WTC11 (cell line): ENCODE results near the gene PHC1. TPM values are rescaled to one million over a fixed set of nuclear protein-coding genes. Genes with fewer than 3 reads are reported as not detected.

Experiments
- ATAC-seq: fragments of 200-7000 bp; cut with Tn5 transposase; 2 replicates; pipeline ENCODE4 v1.10.0; 2021; ENCODE audit warnings: mild to moderate bottlenecking, moderate library complexity
- CTCF ChIA-PET: fragments of 300-600 bp; sonication (Branson Sonifier 250); formaldehyde crosslinking; loops from one replicate; lab custom pipeline; 2021; ENCODE audit warnings: antibody characterized with exemption; lab: Charles Lee
- POLR2A ChIA-PET: fragments of 350-600 bp; sonication (Branson Sonifier 250); formaldehyde crosslinking; loops from one replicate; lab custom pipeline; 2021; ENCODE audit warnings: antibody characterized with exemption; lab: Charles Lee
- DNase-seq: peaks from one replicate; pipeline ENCODE4 v3.0.0; 2021; ENCODE audit warnings: low spot score
- H3K27ac Mint-ChIP-seq: 2 replicates; pipeline ENCODE4 v1.8.0; 2021; ENCODE audit warnings: mixed read lengths
- H3K27me3 Mint-ChIP-seq: 2 replicates; pipeline ENCODE4 v1.8.0; 2021; ENCODE audit warnings: low read depth, mild to moderate bottlenecking, moderate library complexity, mixed read lengths
- H3K36me3 Mint-ChIP-seq: 2 replicates; pipeline ENCODE4 v1.8.0; 2021; ENCODE audit warnings: mixed read lengths
- H3K4me1 Mint-ChIP-seq: 2 replicates; pipeline ENCODE4 v1.8.0; 2022; ENCODE audit warnings: mixed read lengths
- H3K4me3 Mint-ChIP-seq: 2 replicates; pipeline ENCODE4 v1.8.0; 2021; ENCODE audit warnings: mild to moderate bottlenecking, moderate library complexity, mixed read lengths
- H3K9me3 Mint-ChIP-seq: 2 replicates; pipeline ENCODE4 v1.8.0; 2021; ENCODE audit warnings: mixed read lengths
- FOXJ3 ChIP-seq: sonication (generic); formaldehyde crosslinking; IDR thresholded peaks from 2 replicates; pipeline ENCODE4 v1.9.0; 2021; ENCODE audit warnings: missing genetic modification reagents, mild to moderate bottlenecking, borderline replicate concordance
- GRHL2 ChIP-seq: fragments of 250-450 bp; sonication (Bioruptor Pico); IDR thresholded peaks from 2 replicates; pipeline ENCODE4 v1.8.0; 2022; ENCODE audit warnings: mild to moderate bottlenecking, moderate library complexity; ENCODE audit not compliant: insufficient replicate concordance, severe bottlenecking
- NR1H2 ChIP-seq: sonication (generic); formaldehyde crosslinking; IDR thresholded peaks from 2 replicates; pipeline ENCODE4 v1.9.0; 2021; ENCODE audit warnings: mild to moderate bottlenecking, moderate library complexity, missing genetic modification reagents
- SMAD3 ChIP-seq: sonication (generic); formaldehyde crosslinking; IDR thresholded peaks from 2 replicates; pipeline ENCODE4 v1.8.0; 2022; ENCODE audit warnings: missing genetic modification reagents, mild to moderate bottlenecking, borderline replicate concordance
- TEAD4 ChIP-seq: sonication (generic); formaldehyde crosslinking; IDR thresholded peaks from 2 replicates; pipeline ENCODE4 v1.8.0; 2022; ENCODE audit warnings: mild to moderate bottlenecking, missing genetic modification reagents
- ZBTB21 ChIP-seq: sonication (generic); formaldehyde crosslinking; IDR thresholded peaks from 2 replicates; pipeline ENCODE4 v1.8.1; 2023; ENCODE audit warnings: mild to moderate bottlenecking, missing genetic modification reagents, borderline replicate concordance
- ZNF396 ChIP-seq: fragments of 250-450 bp; sonication (Bioruptor Pico); IDR thresholded peaks from 2 replicates; pipeline ENCODE4 v1.8.0; 2021; ENCODE audit warnings: mild to moderate bottlenecking, moderate library complexity, borderline replicate concordance
- ZNF423 ChIP-seq: fragments of 250-450 bp; sonication (Bioruptor Pico); IDR thresholded peaks from 2 replicates; pipeline ENCODE4 v2.1.2; 2022; ENCODE audit warnings: mild to moderate bottlenecking, moderate library complexity
- total RNA-seq: library from RNA; stranded (reverse); gene quantifications from 3 replicates; pipeline ENCODE4 v1.2.3, GENCODE V29; 2021
- TF ChIP-seq, protein P1 (sequence below): sonication (generic); formaldehyde crosslinking; IDR thresholded peaks from 2 replicates; pipeline ENCODE4 v1.8.1; 2023; ENCODE audit warnings: mild to moderate bottlenecking, missing genetic modification reagents, borderline replicate concordance
- TF ChIP-seq, protein P2 (sequence below): sonication (generic); formaldehyde crosslinking; IDR thresholded peaks from 2 replicates; pipeline ENCODE4 v1.8.1; 2023; ENCODE audit warnings: mild to moderate bottlenecking, missing genetic modification reagents, moderate library complexity
- TF ChIP-seq, protein P3 (sequence below): sonication (generic); formaldehyde crosslinking; IDR thresholded peaks from 2 replicates; pipeline ENCODE4 v1.8.0; 2023; ENCODE audit warnings: missing genetic modification reagents, mild to moderate bottlenecking, borderline replicate concordance
- TF ChIP-seq, protein P4 (sequence below): sonication (generic); formaldehyde crosslinking; IDR thresholded peaks from 2 replicates; pipeline ENCODE4 v1.8.0; 2022; ENCODE audit warnings: mild to moderate bottlenecking, missing genetic modification reagents
- TF ChIP-seq, protein P5 (sequence below): fragments of 250-450 bp; sonication (Bioruptor Pico); IDR thresholded peaks from 2 replicates; pipeline ENCODE4 v1.9.0; 2021; ENCODE audit warnings: mild to moderate bottlenecking
- TF ChIP-seq, protein P6 (sequence below): sonication (generic); formaldehyde crosslinking; IDR thresholded peaks from 2 replicates; pipeline ENCODE4 v1.8.0; 2022; ENCODE audit warnings: mild to moderate bottlenecking, missing genetic modification reagents

PHC1 gene
- total RNA-seq, 1 experiment from 2014 or later, result 733 TPM

DNA sequence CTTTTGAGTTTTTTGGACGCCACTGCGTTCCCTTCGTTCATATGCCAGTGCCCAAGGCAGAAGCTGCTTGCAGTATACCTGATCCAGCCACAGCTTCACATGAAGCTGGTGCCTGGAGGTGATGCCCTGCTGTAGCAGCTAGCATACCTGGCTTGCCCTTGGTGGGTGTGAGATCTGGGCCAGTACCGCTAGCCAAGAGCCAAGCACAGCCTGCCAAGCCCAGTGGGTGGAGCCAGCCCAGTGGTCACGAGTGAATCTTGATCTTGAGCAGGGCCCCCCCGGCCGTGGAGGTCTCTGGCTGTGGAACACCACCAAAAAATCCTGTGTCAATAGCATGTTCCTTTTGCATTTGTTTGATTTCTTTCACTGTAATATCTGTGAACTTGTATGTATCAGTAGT, 42.5 kb downstream of the PHC1 start (continued):
- TF ChIP-seq, protein P1, sequence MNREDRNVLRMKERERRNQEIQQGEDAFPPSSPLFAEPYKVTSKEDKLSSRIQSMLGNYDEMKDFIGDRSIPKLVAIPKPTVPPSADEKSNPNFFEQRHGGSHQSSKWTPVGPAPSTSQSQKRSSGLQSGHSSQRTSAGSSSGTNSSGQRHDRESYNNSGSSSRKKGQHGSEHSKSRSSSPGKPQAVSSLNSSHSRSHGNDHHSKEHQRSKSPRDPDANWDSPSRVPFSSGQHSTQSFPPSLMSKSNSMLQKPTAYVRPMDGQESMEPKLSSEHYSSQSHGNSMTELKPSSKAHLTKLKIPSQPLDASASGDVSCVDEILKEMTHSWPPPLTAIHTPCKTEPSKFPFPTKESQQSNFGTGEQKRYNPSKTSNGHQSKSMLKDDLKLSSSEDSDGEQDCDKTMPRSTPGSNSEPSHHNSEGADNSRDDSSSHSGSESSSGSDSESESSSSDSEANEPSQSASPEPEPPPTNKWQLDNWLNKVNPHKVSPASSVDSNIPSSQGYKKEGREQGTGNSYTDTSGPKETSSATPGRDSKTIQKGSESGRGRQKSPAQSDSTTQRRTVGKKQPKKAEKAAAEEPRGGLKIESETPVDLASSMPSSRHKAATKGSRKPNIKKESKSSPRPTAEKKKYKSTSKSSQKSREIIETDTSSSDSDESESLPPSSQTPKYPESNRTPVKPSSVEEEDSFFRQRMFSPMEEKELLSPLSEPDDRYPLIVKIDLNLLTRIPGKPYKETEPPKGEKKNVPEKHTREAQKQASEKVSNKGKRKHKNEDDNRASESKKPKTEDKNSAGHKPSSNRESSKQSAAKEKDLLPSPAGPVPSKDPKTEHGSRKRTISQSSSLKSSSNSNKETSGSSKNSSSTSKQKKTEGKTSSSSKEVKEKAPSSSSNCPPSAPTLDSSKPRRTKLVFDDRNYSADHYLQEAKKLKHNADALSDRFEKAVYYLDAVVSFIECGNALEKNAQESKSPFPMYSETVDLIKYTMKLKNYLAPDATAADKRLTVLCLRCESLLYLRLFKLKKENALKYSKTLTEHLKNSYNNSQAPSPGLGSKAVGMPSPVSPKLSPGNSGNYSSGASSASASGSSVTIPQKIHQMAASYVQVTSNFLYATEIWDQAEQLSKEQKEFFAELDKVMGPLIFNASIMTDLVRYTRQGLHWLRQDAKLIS (CRISPR knock-in tag), result no peak
- no peak for TF ChIP-seq ZNF396 (CRISPR knock-in tag)
- no peak for TF ChIP-seq ZNF423 (CRISPR knock-in tag)
- TF ChIP-seq, all 79 proteins: peak for 0

DNA sequence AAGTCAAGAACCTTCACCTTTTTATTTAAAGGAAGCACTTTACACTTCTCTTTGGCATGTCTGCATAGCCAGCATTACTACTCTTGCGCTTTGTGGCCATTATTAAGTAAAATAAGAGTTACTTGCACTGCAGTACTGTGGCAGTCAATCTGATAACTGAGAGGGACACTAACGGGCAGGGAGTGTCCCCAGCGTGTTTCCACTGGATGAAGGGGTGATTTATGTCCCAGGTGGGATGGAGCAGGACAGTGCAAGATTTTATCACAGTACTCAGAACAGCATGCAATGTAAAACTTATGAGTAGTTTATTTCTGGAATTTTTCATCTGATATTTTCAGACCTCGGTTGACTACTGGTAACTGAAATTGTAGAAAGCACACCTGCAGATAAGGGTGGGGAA, 43.3 kb downstream of the PHC1 start:
- peaks cover 58% of the 10 kb centered on the region for H3K36me3 Mint-ChIP-seq
- H3K4me1 Mint-ChIP-seq, result peaks cover 10% of the 10 kb centered on the region
- ChIA-PET POLR2A (no interaction called here), CTCF (interaction anchor here (0.9 kb wide), 1 partner anchor 8 kb away, joined by 3 read pairs; the partner anchor contains the start of gene M6PR)
- no peak overlapping the region for H3K4me3 Mint-ChIP-seq
- TF ChIP-seq FOXJ3 (CRISPR knock-in tag), result no peak
- TF ChIP-seq, protein P2, sequence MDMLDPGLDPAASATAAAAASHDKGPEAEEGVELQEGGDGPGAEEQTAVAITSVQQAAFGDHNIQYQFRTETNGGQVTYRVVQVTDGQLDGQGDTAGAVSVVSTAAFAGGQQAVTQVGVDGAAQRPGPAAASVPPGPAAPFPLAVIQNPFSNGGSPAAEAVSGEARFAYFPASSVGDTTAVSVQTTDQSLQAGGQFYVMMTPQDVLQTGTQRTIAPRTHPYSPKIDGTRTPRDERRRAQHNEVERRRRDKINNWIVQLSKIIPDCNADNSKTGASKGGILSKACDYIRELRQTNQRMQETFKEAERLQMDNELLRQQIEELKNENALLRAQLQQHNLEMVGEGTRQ (CRISPR knock-in tag), result no peak
- TF ChIP-seq GRHL2, result no peak
- no peak for TF ChIP-seq TEAD4 (CRISPR knock-in tag)
- TF ChIP-seq, protein P3, sequence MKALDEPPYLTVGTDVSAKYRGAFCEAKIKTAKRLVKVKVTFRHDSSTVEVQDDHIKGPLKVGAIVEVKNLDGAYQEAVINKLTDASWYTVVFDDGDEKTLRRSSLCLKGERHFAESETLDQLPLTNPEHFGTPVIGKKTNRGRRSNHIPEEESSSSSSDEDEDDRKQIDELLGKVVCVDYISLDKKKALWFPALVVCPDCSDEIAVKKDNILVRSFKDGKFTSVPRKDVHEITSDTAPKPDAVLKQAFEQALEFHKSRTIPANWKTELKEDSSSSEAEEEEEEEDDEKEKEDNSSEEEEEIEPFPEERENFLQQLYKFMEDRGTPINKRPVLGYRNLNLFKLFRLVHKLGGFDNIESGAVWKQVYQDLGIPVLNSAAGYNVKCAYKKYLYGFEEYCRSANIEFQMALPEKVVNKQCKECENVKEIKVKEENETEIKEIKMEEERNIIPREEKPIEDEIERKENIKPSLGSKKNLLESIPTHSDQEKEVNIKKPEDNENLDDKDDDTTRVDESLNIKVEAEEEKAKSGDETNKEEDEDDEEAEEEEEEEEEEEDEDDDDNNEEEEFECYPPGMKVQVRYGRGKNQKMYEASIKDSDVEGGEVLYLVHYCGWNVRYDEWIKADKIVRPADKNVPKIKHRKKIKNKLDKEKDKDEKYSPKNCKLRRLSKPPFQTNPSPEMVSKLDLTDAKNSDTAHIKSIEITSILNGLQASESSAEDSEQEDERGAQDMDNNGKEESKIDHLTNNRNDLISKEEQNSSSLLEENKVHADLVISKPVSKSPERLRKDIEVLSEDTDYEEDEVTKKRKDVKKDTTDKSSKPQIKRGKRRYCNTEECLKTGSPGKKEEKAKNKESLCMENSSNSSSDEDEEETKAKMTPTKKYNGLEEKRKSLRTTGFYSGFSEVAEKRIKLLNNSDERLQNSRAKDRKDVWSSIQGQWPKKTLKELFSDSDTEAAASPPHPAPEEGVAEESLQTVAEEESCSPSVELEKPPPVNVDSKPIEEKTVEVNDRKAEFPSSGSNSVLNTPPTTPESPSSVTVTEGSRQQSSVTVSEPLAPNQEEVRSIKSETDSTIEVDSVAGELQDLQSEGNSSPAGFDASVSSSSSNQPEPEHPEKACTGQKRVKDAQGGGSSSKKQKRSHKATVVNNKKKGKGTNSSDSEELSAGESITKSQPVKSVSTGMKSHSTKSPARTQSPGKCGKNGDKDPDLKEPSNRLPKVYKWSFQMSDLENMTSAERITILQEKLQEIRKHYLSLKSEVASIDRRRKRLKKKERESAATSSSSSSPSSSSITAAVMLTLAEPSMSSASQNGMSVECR (CRISPR knock-in tag), result no peak
- H3K9me3 Mint-ChIP-seq, result peaks cover 34% of the 10 kb centered on the region
- ATAC-seq (no peak), DNase-seq (no peak)
- no peaks in the 10 kb centered on the region for H3K27me3 Mint-ChIP-seq
- no peak overlapping the region for H3K27ac Mint-ChIP-seq

DNA sequence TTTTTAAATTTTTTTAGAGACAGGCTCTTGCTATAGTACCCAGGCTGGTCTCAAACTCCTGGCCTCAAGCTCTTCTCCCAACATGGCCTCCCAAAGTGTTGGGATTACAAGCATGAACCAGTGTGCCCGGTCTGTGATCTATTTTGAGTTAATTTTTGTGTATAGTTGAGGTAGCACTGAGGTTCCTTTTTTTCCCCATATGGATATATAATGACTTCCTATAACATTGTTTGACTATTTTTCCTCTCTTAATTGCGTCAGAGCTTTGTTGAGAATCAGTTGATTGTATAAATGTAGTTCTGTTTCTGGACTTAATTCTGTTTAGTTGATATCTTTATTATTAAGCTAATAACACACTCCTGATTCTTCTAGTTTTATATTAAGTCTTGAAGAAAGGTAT, 43.8 kb downstream of the PHC1 start:
- POLR2A ChIA-PET, result no interaction called here
- Mint-ChIP-seq H3K36me3 (peaks cover 58% of the 10 kb centered on the region), H3K27me3 (no peaks in the 10 kb centered on the region), H3K4me1 (peaks cover 10% of the 10 kb centered on the region), H3K27ac (no peak overlapping the region), H3K9me3 (peaks cover 34% of the 10 kb centered on the region), H3K4me3 (no peak overlapping the region)
- DNase-seq (no peak), ATAC-seq (no peak)
- no peak for TF ChIP-seq NR1H2
- TF ChIP-seq SMAD3, result no peak
- TF ChIP-seq, protein P4, sequence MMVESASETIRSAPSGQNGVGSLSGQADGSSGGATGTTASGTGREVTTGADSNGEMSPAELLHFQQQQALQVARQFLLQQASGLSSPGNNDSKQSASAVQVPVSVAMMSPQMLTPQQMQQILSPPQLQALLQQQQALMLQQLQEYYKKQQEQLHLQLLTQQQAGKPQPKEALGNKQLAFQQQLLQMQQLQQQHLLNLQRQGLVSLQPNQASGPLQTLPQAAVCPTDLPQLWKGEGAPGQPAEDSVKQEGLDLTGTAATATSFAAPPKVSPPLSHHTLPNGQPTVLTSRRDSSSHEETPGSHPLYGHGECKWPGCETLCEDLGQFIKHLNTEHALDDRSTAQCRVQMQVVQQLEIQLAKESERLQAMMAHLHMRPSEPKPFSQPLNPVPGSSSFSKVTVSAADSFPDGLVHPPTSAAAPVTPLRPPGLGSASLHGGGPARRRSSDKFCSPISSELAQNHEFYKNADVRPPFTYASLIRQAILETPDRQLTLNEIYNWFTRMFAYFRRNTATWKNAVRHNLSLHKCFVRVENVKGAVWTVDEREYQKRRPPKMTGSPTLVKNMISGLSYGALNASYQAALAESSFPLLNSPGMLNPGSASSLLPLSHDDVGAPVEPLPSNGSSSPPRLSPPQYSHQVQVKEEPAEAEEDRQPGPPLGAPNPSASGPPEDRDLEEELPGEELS (CRISPR knock-in tag), result no peak
- TF ChIP-seq, protein P5, sequence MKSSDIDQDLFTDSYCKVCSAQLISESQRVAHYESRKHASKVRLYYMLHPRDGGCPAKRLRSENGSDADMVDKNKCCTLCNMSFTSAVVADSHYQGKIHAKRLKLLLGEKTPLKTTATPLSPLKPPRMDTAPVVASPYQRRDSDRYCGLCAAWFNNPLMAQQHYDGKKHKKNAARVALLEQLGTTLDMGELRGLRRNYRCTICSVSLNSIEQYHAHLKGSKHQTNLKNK (CRISPR knock-in tag), result no peak
- TF ChIP-seq ZBTB21 (CRISPR knock-in tag), result no peak
- TF ChIP-seq, protein P6, sequence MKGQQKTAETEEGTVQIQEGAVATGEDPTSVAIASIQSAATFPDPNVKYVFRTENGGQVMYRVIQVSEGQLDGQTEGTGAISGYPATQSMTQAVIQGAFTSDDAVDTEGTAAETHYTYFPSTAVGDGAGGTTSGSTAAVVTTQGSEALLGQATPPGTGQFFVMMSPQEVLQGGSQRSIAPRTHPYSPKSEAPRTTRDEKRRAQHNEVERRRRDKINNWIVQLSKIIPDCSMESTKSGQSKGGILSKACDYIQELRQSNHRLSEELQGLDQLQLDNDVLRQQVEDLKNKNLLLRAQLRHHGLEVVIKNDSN (CRISPR knock-in tag), result no peak
- CTCF ChIA-PET, result interaction anchor here (0.9 kb wide), 1 partner anchor 8 kb away, joined by 3 read pairs; the partner anchor contains the start of gene M6PR
